Tongue (tissue), 2 donors: ENCODE results near the gene ANKRD39. TPM values are rescaled to one million over a fixed set of nuclear protein-coding genes. Genes with fewer than 3 reads are reported as not detected.
"Not testable (repeated sequence)": the region's sequence is repeated elsewhere in the genome, so short reads cannot be mapped to it uniquely, and the experiment has no call there.

Experiments
- DNase-seq: peaks from one replicate; pipeline ENCODE4 v3.0.0-alpha.2; 2015
- total RNA-seq: library from RNA; depleted of rRNA; stranded (reverse); fragments of >200 nt; gene quantifications from one replicate; pipeline ENCODE4 v1.2.3, GENCODE V29; 2014

Gene ANKRD39, protein sequence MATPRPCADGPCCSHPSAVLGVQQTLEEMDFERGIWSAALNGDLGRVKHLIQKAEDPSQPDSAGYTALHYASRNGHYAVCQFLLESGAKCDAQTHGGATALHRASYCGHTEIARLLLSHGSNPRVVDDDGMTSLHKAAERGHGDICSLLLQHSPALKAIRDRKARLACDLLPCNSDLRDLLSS
- total RNA-seq, result 12.0 TPM

DNA sequence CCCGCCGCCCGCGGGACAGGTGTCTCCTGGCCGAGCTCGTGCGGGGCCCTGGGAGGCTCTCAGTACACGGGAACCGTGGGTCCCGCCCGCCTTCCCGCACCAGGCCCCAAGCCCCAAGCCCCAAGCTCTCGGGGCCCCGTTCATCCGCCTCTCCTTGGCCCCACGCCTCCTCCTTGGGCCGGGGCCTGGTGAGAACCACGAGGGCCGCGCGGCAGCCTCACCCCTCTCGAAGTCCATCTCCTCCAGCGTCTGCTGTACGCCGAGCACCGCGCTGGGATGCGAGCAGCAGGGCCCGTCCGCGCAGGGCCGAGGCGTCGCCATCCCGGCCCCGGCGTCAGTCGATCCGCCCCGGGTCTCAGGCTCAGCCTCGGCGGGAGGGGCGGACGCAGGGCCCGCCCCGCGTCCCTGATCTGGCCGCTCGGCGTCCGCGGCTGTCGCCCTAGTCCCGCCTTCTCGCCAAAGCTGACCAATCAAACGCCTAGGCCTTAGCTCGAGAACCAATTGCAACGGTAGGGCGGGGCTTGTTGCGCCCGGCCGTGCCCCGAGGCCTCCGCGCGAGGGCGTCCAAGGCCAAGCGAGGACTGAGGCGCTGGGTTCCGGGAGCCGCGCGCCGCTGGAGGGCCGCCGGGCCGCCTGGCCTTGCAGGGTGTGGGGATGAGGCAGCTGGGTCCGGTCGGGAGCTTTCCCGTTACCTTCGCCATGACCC lies at the start of gene ANKRD39:
ANKRD39 (minus strand) TSS at position 350 of the 706 bp plus-strand sequence; CDS start at position 321, 29 bp downstream.
- peak; percentile 100 for DNase-seq

DNA sequence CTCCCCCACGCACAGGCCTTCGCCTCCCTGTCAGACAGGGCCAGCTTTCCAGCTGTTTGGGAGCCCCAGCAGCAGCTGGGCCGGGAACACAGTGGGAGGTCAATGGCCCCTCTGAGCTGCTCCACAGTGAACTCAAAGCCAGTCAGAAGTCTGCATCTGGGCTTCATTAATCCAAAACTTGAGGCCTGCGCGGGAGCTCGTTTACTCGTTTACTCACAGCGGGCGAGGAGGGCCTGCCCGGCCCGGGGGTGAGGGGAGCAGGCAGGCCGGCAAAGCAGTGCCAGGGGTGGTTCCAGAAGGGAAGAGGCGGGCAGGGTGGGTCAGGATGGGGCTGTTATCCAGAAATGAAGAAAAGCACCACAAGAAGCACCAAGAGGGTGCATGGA lies 48.9 kb upstream of the ANKRD39 start:
- peak; percentile 93 for DNase-seq

DNA sequence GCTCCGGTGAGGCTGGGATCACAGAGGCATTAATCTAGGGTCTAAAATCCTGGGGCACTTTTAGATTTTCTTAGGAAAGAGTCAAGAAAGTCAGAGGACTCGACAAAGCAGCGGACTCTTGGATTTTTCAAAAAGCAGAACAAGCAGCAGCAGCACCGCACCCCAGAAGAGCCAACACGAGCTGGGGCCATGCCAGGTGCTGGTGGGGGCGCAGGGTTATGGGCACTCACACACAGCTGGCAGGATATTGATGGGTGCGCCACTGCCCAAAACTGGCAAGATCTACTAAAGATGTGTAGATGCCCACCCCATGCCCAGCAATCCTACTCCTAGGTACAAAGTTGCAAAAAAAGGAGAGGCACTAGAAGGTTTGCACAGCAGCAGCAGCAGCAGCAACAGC lies 46.0 kb upstream of the ANKRD39 start:
- DNase-seq, result no peak

DNA sequence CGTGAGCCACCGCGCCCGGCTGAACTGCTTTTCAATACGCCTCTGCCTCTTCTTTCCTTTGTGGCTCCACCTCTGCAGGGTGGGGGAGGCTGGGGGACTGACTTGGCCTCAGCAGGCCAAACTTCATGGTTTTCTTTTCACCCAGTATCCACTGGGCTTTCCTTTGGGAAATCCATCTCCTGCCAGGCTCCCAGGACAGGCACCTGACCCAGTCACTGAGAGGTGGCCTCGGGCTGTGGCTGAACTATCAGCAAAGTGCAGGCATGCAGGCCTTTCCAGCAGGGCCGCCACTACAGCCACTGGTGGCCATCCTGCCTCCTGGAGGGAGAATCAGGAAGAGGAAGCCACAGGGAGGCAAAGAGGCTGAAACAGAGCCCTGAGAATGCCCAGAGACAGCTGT lies 45.5 kb upstream of the ANKRD39 start:
- no peak for DNase-seq

DNA sequence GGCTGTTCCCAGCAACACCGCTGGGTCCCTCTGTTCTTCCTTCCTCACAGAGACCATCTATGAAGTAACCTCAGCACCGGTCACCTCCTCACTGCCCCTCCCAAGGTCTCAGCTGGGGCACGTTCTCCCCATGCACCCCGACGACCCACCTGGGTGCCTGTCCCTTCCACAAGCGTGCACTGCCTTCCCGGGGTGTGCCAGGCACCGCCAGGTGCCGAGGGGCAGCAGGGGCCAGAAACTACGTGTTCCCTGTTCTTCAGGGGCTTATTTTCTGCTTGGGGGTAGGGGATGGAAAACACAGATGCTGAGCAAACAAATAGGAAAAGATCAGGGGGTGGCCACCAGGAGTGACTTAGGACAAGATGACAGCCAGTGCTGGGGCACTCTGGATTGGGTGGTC lies 42.4 kb upstream of the ANKRD39 start:
- DNase-seq, result no peak

DNA sequence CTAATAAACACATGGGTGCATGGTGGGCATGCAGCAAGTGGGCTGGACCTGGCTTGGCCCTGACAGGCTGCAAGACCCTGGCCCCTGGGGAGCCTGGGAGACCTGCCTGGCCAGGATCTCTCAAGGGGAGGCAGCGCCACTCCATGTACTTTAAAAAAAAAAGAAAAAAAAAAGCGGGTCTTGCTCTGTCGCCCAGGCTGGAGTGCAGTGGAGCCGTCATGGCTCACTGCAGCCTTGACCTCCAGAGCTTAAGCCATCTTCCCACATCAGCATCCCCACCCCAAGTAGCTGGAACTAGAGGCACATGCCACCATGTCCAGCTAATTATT lies 41.6 kb upstream of the ANKRD39 start:
- no peak for DNase-seq

DNA sequence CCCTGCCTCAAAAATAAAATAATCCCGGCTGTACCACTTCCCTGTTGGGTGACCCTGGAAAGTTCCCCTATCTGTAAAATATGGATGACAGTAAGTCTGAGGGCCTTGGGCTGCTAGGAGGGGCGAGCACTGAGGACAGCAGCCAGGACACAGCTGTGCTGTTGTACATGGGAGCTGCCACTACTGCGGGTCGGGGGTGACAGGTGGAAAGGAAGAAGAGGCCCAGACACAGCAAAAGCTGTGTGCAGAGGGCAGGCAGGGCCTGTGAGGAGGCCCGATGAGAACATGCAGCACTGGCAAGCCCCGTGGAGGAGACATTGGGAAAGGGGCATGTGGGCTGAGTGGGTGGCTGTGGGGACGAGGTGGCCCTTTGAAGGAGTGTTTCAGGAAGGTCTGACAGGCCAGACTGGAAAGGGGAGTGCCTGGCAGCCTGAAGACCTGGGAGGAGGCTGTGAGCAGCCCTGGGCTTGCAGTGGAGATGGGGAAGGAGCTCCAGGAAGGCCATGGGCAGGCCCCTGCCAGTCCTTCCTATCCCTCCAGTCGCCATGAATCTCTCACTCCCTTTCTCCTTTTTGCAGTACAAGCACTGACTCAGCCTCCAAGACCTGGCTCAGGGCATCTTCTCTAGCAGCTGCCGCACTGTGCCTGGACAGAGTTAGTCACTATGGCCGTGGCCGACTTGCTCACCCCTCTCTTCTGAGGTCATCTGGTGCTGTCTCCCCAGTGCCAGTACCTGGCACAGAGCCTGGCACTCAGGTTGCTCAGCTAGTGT lies 41.0 kb upstream of the ANKRD39 start:
- peak; percentile 63 for DNase-seq

DNA sequence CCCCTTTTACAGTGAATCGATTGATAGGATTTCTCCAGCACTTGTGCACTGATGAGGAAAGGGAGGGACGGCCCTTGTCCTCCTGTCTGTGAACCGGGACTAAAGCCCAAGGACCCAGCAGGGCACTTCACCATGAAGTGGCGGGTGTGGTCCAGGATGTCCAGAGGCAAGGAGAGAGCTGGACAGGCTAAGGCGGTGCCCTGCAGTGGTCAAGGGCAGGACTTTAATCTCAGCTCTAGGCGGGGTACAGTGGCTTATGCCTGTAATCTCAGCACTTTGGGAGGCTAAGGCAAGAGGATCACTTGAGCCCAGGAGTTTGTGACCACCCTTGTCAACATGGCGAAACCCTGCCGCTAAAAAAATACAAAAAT lies 40.3 kb upstream of the ANKRD39 start:
- no peak for DNase-seq

DNA sequence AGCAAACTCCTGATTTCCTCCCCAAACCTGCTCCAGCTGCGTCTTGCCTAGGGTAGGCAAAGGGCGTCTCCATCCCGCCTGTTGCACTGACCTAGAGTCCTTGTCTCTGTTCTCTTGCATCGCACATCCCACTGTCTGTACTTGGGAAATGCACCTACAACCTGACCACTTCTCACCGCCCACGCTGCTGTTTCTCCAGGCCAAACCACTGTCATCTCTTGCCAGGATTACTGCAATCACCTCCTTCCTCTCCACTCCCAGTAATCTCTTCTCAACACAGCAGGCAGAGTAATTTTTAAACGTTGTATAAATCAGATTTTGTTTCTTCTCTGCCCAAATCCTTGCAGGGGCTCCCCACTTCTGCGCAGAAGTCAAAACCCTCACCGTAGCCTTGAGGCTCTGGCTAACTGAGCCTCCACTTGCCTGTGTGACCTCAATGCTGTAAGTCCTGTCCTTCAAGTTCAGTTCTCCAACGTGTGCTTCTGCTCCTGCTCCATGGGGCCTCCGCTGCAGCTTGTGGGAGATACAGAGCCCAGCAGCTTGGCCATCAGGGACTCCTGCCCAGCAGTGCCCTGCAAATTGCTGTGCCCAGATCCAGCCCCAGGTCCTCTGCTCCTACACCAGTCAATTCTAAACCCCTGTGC lies 39.8 kb upstream of the ANKRD39 start:
- no peak for DNase-seq

DNA sequence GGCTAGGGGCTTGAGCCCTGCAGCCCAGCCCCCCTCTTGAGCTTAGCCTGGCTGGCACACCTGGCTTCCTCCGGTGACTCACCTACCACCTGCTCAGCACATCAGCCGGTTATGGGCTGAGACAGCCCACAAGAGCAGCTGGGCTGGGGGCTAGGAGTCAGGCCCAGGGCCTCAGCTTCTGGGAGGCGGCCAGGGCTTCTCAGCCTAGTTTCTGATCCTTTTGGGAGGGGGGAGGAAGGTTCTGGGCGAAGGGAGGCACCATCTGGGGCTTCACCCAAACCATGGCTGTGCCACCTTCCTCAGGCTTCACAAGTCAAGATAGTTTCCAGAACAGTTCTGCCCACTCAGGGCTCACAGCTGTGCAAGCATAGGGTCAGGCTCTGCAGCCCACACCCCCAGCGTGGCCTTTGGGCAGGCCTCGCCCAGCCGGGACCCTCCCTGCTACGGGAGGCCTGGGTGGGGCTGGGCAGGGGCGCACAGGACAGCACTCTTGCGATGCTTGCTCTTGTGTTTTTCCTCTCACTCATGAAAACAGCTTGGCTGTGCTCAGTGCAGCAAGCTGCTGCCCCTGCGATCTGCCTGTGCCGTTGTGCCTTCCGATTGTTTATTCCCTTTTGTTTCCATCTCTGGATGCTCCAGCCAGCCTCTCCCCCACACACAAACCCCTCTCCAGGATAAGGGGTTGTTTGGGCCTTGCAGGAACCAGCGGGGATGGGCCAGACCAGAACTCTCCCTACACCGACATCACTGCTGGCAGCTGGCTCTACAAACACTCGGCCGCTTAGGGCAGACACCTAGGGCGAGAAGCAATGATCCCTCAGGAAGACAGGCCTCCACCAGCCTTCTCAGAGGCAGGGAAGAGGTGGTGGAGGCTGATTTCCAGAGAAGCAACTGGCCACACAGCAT lies 38.2 kb upstream of the ANKRD39 start:
- DNase-seq, result peak; percentile 75

DNA sequence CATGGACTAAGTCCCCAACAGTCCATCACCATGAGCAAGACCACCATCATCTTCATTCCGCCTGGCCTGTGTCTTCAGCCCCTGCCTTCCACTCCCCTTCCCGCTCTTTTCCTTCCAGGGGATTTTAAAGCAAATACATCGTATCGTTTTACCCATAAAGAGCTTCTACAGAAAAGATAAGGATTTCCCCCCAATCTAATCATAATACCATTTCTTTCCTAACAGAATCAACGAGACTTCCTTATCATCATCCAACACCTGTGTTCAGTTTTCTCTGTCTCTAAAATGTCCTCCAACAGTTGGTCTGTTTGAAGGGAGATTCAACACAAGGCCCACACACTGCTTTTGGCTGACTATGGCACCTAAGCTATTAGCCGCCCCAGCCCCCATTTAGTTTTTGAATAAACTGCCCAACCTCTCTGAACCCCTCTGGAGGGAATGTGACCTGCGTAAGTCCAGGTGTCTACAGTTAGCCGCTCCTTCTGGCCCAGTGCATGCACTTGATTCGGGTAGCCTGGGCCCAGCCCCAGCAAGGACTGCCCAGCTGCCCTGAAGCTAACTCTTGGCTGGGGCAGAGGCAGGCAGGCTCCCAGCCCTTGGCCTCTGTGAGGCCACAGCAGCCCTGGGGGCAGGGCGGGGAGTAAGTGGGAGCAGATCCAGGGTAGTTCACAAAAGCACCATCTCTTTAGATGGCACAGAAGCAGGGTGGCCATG lies 37.4 kb upstream of the ANKRD39 start:
- DNase-seq, result no peak

DNA sequence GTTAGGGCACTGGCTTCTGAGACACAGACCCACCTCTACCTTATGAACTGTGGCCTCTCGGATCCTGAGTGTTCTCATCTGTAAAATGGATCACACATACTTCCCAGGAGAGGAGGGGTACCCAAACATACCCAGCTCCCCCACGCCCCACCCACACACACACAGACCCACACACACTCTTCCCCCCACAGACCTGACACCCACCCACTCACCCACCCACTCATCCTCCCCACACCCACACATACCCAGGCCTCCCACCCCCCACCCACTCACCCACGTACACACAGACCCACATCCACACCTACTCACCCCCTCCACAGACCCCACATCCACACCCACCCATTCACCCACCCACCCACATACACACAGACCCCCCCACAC lies 36.3 kb upstream of the ANKRD39 start:
- DNase-seq, result no peak

DNA sequence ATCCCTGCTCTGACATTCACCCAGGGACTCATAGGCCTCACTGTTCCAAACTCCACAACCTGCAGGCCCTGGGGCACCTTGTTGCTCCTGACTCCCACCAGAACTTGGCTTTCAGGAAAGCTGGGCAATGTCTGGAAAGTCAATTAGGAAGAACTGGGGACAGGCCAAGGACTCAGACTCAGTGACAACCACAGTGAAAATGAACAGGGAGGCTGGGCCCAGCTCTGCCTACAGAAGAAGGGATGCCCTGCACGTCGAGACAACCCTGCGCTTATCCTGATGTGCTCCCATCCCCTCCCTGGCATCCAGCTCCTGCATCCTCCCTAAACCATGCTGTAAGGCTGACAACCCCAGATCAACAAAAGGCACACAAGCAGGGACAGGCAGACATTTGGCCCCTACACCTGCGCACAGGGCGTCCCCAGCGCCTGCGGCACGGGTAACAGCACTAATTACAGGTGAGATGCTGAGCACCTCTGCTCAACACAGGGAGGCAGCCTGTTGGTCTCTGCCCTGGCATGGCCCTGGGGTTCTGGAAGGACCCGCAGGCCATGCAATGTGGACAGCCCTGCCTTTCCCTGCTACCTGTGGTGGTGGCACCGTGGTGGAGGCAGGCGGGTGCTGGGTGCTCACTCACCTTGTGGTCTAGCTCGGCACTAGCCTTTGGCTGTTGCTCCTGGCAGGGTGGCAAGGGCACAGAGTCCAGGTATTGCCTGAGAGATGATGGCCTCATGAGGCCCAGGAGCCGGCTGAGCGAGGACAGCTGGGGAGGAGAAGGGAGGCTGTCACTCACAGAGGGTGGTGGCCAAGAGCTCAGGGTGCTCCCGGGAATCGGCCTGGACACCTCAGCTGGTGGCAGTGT lies 35.7 kb upstream of the ANKRD39 start:
- DNase-seq, result no peak

DNA sequence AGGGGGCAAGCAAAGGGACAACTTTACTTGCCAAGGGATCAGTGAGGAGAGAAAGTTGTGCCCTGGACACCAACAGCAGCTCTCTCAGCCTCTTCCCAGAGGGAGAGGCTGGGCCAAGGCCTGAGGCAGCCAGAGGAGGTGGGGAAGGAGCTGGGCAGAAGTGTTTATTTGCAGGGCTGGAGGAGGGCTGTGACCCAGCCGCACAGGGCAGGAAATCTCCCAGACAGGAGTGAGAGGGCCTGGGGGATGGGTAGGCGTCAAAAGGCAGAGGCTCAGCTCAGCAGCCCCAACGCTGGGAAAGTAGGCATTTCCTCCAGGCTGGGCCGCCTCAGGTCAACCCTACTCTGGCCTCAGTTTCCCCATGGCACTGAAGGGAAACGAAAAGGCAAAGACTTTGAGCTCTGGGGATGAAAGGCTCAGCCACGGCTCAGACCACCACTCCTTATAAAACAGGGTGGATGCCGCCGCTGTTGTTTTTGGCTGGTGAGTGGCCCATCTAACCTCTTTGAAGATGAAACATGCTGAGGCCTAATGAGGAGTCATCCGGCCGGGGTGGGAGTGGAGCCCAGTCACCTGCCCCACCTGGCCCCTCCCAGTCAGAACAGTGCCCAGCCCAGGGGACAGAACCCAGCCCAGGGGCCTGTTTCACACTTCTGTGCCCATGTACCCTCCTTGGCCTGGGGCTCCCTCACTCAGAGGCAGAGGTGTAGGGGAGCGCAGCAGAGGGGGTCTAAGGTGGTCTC lies 33.9 kb upstream of the ANKRD39 start:
- DNase-seq, result no peak

DNA sequence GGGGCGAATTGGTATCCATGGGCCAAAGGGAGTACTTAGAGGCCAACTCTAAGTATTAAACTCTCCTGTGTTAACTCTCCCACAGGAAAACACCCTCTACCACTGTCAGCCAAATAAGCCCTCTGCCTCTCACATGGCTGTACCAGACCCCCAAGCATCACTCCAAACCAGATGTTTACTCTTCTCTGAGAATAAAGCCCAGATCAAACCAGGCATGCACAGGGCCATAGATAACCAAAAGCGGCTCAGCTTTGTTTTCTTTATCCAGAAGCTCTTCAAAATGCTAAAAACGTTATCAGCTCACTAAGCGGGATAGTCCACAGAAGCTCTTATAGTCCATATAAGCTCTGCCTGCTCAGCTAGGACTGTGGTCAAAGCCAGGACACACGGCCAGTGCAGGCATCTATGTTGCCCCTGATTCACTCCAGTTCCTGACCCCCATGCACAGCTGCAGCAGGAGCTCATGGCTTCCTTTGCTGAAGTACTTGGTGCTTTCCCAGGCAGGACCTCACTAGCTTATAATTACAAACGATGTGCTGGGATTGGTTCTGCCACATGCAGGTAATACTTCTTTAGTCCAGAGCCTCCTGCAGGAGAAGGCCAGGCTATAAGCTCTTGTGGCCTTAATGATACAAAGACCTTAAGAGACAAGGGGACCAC lies 33.0 kb upstream of the ANKRD39 start:
- DNase-seq, result no peak

DNA sequence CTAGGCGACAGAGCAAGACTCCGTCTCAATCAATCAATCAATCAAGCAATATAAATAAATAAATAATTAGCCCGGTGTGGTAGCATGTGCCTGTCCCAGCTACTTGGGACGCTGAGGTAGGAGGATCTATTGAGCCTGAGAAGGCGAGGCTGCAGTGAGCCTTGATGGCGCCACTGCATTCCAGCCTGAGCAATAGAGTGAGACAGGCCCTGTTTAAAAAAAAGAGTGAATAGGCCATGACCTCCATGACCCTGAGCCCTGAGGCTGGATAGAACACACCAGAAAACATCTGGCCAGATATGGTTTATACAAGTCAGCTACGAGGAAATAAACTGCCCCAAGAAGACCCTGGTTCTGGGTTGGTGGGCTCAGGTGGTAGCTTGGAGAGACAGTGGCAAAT lies 32.4 kb upstream of the ANKRD39 start:
- no peak for DNase-seq

DNA sequence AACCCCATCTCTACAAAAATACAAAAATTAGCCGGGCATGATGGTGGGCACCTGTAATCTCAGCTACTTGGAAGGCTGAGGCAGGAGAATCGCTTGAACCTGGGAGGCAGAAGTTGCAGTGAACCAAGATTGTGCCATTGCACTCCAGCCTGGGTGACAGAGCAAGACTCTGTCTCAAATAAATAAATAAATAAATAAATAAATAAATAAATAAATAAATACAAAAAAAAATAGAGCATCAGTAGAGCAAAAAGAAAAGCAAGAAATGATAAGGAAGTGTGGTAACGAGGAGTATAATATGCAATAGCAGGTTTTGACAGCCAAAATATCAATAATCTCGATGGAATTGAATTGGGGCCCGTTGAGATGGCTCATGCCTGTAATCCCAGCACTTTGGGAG lies 31.7 kb upstream of the ANKRD39 start:
- not testable (repeated sequence) for DNase-seq

DNA sequence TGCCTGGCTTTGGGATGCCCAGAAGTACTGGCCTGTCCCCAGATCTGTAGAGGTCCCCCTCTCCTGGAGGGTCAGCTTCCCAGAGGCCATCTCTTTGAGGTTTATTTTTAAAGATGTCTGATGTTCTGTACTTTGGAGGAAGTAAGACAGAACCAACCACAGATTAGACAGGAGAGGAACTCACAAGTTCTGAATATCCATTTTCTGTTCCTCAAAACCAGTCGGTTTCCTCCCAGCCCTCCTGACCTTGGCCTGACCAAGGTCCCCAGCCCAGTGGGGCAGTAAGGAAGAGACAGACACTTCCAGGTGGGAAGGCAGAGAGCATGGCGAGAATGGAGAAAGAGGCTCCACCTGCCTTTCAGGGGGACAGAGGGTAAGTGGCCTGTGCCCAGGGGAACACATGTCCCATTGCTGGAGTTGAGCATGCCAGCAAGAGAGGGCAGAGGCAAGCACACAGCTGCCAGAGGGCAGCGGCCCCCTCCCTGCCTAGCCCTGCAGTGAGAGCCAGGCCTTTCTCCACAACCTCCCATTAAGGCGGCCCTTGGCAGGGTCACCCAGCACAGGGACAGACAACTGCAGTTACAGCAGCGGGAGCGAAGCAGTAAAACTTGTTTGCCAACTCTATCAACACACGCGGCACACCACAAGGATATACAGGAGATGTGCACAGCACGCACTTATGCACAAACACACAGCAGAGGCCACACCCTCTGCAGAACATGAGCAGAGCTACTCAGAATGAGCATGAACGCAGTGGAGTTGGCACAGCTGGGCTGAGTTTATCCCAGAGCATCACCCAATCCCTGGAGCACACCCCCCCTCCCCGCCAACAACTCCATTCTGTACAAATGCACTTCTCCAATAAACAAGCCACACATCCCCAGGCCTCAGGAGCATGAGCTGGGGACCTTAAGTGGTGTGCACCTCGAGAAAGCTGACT lies 30.5 kb upstream of the ANKRD39 start:
- peak; percentile 84 for DNase-seq
